HEK293 (cell line): ENCODE measurements around the gene ROBO1.

ENCODE experiments used
- CTCF ChIA-PET: fragments of 350-600 bp; formaldehyde crosslinking; extraction: SDS; loops from one replicate; lab custom pipeline; 2021; ENCODE audit warnings: antibody characterized with exemption; lab: Yijun Ruan, JAX
- POLR2A ChIA-PET: fragments of 300-600 bp; formaldehyde crosslinking; extraction: SDS; loops from one replicate; lab custom pipeline; 2020; ENCODE audit warnings: antibody characterized with exemption, inconsistent platforms; lab: Yijun Ruan, JAX
- H3K27ac ChIP-seq: fragments of 200-500 bp; sonication (Bioruptor generic); 2 replicates; pipeline ENCODE4 v1.5.1; 2014; ENCODE audit warnings: low read depth, low read length, control low read depth, inconsistent platforms; ENCODE audit errors: extremely low read depth
- H3K36me3 ChIP-seq, 2 experiments: fragments of 200-500 bp in 1 of 2; sonication (Bioruptor generic) in 1 of 2; 1 replicate in 1 of 2; 2 replicates in 1 of 2; pipeline ENCODE4 v1.5.1; 2014 to 2017; ENCODE audit warnings: inconsistent platforms in 2 of 2, low read length in 2 of 2; ENCODE audit not compliant: control insufficient read depth in 2 of 2, insufficient read depth in 1 of 2
- H3K4me1 ChIP-seq: fragments of 200-500 bp; sonication (Bioruptor generic); 2 replicates; pipeline ENCODE4 v1.5.1; 2014; ENCODE audit warnings: mild to moderate bottlenecking, low read length, inconsistent platforms; ENCODE audit not compliant: control insufficient read depth, insufficient read depth
- H3K4me3 ChIP-seq: 2 replicates; pipeline ENCODE4 v1.5.1; 2011; ENCODE audit warnings: low read depth, mild to moderate bottlenecking, control low read depth, low read length, moderate library complexity
- H3K9me3 ChIP-seq: fragments of 200-500 bp; sonication (Bioruptor generic); 2 replicates; pipeline ENCODE4 v1.5.1; 2014; ENCODE audit warnings: low read depth, low read length, inconsistent platforms; ENCODE audit not compliant: control insufficient read depth, insufficient read depth
- GLI2 ChIP-seq: fragments of 450-650 bp; formaldehyde crosslinking; IDR thresholded peaks from 2 replicates; pipeline ENCODE4; 2017; ENCODE audit warnings: missing biosample characterization, missing genetic modification characterization, low read depth, borderline replicate concordance
- KLF8 ChIP-seq: fragments of 450-650 bp; formaldehyde crosslinking; IDR thresholded peaks from 2 replicates; pipeline ENCODE4 v1.5.1; 2016; ENCODE audit warnings: missing biosample characterization, missing genetic modification characterization
- MEIS1 ChIP-seq: sonication (generic); formaldehyde crosslinking; IDR thresholded peaks from 2 replicates; pipeline ENCODE4 v1.8.1; 2022; ENCODE audit warnings: missing genetic modification reagents, mild to moderate bottlenecking, borderline replicate concordance
- SETDB1 ChIP-seq: IDR thresholded peaks from one replicate; pipeline ENCODE4 v1.6.1; 2017; ENCODE audit warnings: mild to moderate bottlenecking, low read length, moderate library complexity, mixed read lengths; ENCODE audit not compliant: insufficient read length
- SP2 ChIP-seq: fragments of 450-650 bp; formaldehyde crosslinking; IDR thresholded peaks from 2 replicates; pipeline ENCODE4 v1.5.1; 2016; ENCODE audit warnings: missing biosample characterization, missing genetic modification characterization
- SP7 ChIP-seq: fragments of 450-650 bp; formaldehyde crosslinking; IDR thresholded peaks from 2 replicates; pipeline ENCODE4 v1.5.1; 2016; ENCODE audit warnings: missing biosample characterization, missing genetic modification characterization
- ZNF10 ChIP-seq: fragments of 450-650 bp; formaldehyde crosslinking; IDR thresholded peaks from 2 replicates; pipeline ENCODE4 v1.5.1; 2017; ENCODE audit warnings: missing biosample characterization, missing genetic modification characterization
- ZNF138 ChIP-seq: fragments of 450-650 bp; formaldehyde crosslinking; IDR thresholded peaks from 2 replicates; pipeline ENCODE4 v1.5.1; 2016; ENCODE audit warnings: missing biosample characterization, missing genetic modification characterization, borderline replicate concordance
- ZNF155 ChIP-seq: fragments of 450-650 bp; formaldehyde crosslinking; IDR thresholded peaks from 2 replicates; pipeline ENCODE4 v1.5.1; 2016; ENCODE audit warnings: missing biosample characterization, missing genetic modification characterization
- ZNF174 ChIP-seq: fragments of 450-650 bp; formaldehyde crosslinking; IDR thresholded peaks from 2 replicates; pipeline ENCODE4 v1.5.0; 2017; ENCODE audit warnings: missing biosample characterization, mild to moderate bottlenecking, missing genetic modification characterization
- ZNF175 ChIP-seq: fragments of 450-650 bp; formaldehyde crosslinking; IDR thresholded peaks from 2 replicates; pipeline ENCODE4 v1.5.1; 2016; ENCODE audit warnings: missing biosample characterization, missing genetic modification characterization
- ZNF19 ChIP-seq: fragments of 450-650 bp; formaldehyde crosslinking; IDR thresholded peaks from 2 replicates; pipeline ENCODE4; 2016; ENCODE audit warnings: missing biosample characterization, missing genetic modification characterization, low read depth
- ZNF239 ChIP-seq: fragments of 450-650 bp; formaldehyde crosslinking; IDR thresholded peaks from 2 replicates; pipeline ENCODE4 v1.5.1; 2016; ENCODE audit warnings: missing biosample characterization, missing genetic modification characterization
- ZNF311 ChIP-seq: fragments of 450-650 bp; formaldehyde crosslinking; IDR thresholded peaks from 2 replicates; pipeline ENCODE4 v1.5.1; 2017; ENCODE audit warnings: missing biosample characterization, missing genetic modification characterization, borderline replicate concordance
- ZNF324 ChIP-seq: fragments of 450-650 bp; formaldehyde crosslinking; IDR thresholded peaks from 2 replicates; pipeline ENCODE4 v1.5.1; 2016; ENCODE audit warnings: missing biosample characterization, missing genetic modification characterization
- ZNF544 ChIP-seq: fragments of 450-650 bp; formaldehyde crosslinking; IDR thresholded peaks from 2 replicates; pipeline ENCODE4 v1.5.0; 2017; ENCODE audit warnings: missing biosample characterization, missing genetic modification characterization
- ZNF548 ChIP-seq: fragments of 450-650 bp; formaldehyde crosslinking; IDR thresholded peaks from 2 replicates; pipeline ENCODE4 v1.5.1; 2016; ENCODE audit warnings: missing biosample characterization, missing genetic modification characterization
- ZNF549 ChIP-seq: fragments of 450-650 bp; IDR thresholded peaks from 2 replicates; pipeline ENCODE4 v1.5.1; 2018; ENCODE audit warnings: missing biosample characterization, missing genetic modification characterization, mild to moderate bottlenecking, inconsistent platforms, moderate library complexity
- ZNF561 ChIP-seq: fragments of 450-650 bp; IDR thresholded peaks from 2 replicates; pipeline ENCODE4 v1.5.1; 2018; ENCODE audit warnings: missing biosample characterization, missing genetic modification characterization, borderline replicate concordance
- ZNF626 ChIP-seq: fragments of 450-650 bp; sonication (Bioruptor Pico); formaldehyde crosslinking; IDR thresholded peaks from 2 replicates; pipeline ENCODE4 v1.5.1; 2018; ENCODE audit warnings: missing biosample characterization, missing genetic modification characterization, inconsistent platforms
- ZNF654 ChIP-seq: fragments of 450-650 bp; formaldehyde crosslinking; IDR thresholded peaks from 2 replicates; pipeline ENCODE4 v1.5.1; 2016; ENCODE audit warnings: low read depth, missing biosample characterization, missing genetic modification characterization
- ZNF658 ChIP-seq: fragments of 450-650 bp; formaldehyde crosslinking; IDR thresholded peaks from 2 replicates; pipeline ENCODE4; 2016; ENCODE audit warnings: missing biosample characterization, missing genetic modification characterization
- ZNF747 ChIP-seq: fragments of 450-650 bp; formaldehyde crosslinking; IDR thresholded peaks from 2 replicates; pipeline ENCODE4 v1.5.1; 2016; ENCODE audit warnings: missing biosample characterization, missing genetic modification characterization
- ZNF785 ChIP-seq: fragments of 450-650 bp; formaldehyde crosslinking; IDR thresholded peaks from 2 replicates; pipeline ENCODE4 v1.5.1; 2016; ENCODE audit warnings: missing biosample characterization, missing genetic modification characterization
- TF ChIP-seq, protein P1 (sequence below): fragments of 450-650 bp; formaldehyde crosslinking; IDR thresholded peaks from 2 replicates; pipeline ENCODE4 v1.5.1; 2016; ENCODE audit warnings: missing biosample characterization, missing genetic modification characterization
- TF ChIP-seq, protein P2 (sequence below): fragments of 450-650 bp; formaldehyde crosslinking; IDR thresholded peaks from 2 replicates; pipeline ENCODE4 v1.5.1; 2016; ENCODE audit warnings: missing biosample characterization, missing genetic modification characterization
- TF ChIP-seq, protein P3 (sequence below): fragments of 450-650 bp; formaldehyde crosslinking; optimal IDR thresholded peaks from 2 replicates; pipeline ENCODE3; 2016; ENCODE audit warnings: missing biosample characterization, mild to moderate bottlenecking, missing genetic modification characterization

ROBO1 gene

DNA sequence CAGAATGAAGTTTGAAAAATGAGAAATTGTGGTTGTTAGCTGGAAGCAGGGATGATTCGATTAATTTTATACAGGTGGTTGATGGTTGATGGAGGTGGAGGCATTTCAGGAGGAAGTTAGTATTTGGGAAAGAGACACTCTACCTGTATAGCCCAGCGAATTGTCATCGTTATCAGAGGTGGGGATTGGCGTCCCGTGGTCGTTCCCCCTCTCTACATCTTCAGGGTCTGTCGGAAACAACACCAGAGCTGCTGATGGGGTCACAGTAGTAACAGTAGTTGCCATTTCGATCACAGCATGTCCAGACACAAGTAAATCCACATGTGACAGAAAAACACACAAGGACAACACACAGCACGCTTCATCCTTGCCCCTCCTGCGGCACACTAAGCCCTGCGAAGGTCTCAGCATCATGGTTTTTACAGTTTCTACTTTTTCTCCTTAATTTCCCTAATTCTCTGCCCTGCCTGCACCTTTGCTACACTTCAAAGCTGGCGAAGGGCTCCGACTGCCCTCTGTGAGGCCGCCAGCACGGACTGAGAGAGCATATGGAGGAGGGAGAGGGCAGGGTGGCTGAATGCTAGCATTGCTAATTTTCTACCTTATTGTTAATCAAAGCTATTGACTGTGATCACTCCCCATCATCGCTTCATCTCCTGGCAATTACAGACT is 642.3 kb downstream of the ROBO1 start:
- TF ChIP-seq ZNF239, result no peak
- TF ChIP-seq ZNF155 (tag by site-specific recombination), result no peak
- no peak for TF ChIP-seq ZNF324 (tag by site-specific recombination)
- no peak for TF ChIP-seq ZNF549 (tag by site-specific recombination)
- TF ChIP-seq ZNF311 (tag by site-specific recombination), result no peak
- TF ChIP-seq ZNF174 (tag by site-specific recombination), result no peak
- TF ChIP-seq ZNF626 (tag by site-specific recombination), result no peak
- TF ChIP-seq ZNF138 (tag by site-specific recombination), result no peak
- TF ChIP-seq ZNF658 (tag by site-specific recombination), result no peak
- TF ChIP-seq ZNF10 (tag by site-specific recombination), result no peak
- no peak for TF ChIP-seq ZNF544 (tag by site-specific recombination)
- no peak for TF ChIP-seq SETDB1
- TF ChIP-seq, protein P1, sequence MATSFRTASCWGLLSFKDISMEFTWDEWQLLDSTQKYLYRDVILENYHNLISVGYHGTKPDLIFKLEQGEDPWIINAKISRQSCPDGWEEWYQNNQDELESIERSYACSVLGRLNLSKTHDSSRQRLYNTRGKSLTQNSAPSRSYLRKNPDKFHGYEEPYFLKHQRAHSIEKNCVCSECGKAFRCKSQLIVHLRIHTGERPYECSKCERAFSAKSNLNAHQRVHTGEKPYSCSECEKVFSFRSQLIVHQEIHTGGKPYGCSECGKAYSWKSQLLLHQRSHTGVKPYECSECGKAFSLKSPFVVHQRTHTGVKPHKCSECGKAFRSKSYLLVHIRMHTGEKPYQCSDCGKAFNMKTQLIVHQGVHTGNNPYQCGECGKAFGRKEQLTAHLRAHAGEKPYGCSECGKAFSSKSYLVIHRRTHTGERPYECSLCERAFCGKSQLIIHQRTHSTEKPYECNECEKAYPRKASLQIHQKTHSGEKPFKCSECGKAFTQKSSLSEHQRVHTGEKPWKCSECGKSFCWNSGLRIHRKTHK, result no peak
- no peak for TF ChIP-seq ZNF561
- TF ChIP-seq ZNF747 (tag by site-specific recombination), result no peak
- no peak for TF ChIP-seq SP7
- TF ChIP-seq, protein P2, sequence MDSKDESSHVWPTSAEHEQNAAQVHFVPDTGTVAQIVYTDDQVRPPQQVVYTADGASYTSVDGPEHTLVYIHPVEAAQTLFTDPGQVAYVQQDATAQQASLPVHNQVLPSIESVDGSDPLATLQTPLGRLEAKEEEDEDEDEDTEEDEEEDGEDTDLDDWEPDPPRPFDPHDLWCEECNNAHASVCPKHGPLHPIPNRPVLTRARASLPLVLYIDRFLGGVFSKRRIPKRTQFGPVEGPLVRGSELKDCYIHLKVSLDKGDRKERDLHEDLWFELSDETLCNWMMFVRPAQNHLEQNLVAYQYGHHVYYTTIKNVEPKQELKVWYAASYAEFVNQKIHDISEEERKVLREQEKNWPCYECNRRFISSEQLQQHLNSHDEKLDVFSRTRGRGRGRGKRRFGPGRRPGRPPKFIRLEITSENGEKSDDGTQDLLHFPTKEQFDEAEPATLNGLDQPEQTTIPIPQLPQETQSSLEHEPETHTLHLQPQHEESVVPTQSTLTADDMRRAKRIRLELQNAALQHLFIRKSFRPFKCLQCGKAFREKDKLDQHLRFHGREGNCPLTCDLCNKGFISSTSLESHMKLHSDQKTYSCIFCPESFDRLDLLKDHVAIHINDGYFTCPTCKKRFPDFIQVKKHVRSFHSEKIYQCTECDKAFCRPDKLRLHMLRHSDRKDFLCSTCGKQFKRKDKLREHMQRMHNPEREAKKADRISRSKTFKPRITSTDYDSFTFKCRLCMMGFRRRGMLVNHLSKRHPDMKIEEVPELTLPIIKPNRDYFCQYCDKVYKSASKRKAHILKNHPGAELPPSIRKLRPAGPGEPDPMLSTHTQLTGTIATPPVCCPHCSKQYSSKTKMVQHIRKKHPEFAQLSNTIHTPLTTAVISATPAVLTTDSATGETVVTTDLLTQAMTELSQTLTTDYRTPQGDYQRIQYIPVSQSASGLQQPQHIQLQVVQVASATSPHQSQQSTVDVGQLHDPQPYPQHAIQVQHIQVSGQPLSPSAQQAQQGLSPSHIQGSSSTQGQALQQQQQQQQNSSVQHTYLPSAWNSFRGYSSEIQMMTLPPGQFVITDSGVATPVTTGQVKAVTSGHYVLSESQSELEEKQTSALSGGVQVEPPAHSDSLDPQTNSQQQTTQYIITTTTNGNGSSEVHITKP (tag by site-specific recombination), result no peak

DNA sequence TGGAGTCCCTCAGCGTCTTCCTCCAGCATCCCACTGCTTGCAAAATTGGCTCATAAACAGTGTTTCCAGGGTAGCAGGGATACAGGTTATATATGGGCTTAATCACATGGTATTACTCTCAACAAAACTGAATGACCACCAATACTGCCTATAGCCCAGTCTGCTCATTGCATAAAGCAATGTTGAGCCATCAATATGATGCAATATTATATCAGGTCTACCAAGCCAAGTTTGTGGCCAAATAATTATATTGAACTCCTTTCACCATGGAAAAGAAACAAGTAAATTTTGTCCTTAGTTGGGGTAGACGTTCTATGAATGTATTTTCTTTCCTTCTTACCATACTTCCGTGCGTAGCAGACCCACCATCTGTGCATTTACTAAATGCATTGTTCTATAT is 652.3 kb downstream of the ROBO1 start:
- no peak overlapping the region for H3K27ac ChIP-seq
- CTCF ChIA-PET, result no interaction called here
- no peak overlapping the region for H3K4me3 ChIP-seq
- POLR2A ChIA-PET, result no interaction called here
- TF ChIP-seq SP2 (tag by site-specific recombination), result no peak
- no peaks in the 10 kb centered on the region for H3K36me3 ChIP-seq
- H3K4me1 ChIP-seq, result no peaks in the 10 kb centered on the region
- no peaks in the 10 kb centered on the region for H3K9me3 ChIP-seq

More for the DNA sequence above, 642.3 kb downstream of the ROBO1 start:
- H3K36me3 ChIP-seq, result no peaks in the 10 kb centered on the region
- no peak overlapping the region for H3K27ac ChIP-seq
- no peaks in the 10 kb centered on the region for H3K9me3 ChIP-seq
- H3K4me3 ChIP-seq, result no peak overlapping the region
- ChIA-PET CTCF (interaction anchor here (0.7 kb wide), 1 partner anchor 21 kb away, joined by 5 read pairs; no protein-coding TSS in a partner anchor), POLR2A (no interaction called here)
- H3K4me1 ChIP-seq, result no peaks in the 10 kb centered on the region

DNA sequence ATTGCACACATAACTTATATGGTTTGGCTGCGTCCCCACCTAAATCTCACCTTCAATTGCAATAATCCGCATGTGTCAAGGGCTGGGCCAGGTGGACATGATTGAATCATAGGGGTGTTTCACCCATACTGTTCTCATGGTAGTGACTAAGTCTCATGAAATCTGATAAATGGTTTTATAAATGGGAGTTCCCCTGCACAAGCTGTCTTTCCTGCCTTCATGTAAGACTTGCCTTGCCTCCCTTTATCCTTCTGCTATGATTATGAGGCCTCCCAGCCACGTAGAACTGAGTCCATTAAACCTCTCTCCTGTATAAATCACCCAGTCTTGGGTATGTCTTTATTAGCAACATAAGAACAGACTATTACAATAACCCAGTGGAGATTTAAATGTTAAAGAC is 653.9 kb downstream of the ROBO1 start:
- Histone ChIP-seq H3K4me1 (no peaks in the 10 kb centered on the region), H3K36me3 (no peaks in the 10 kb centered on the region), H3K27ac (no peak overlapping the region), H3K9me3 (no peaks in the 10 kb centered on the region), H3K4me3 (no peak overlapping the region)
- ChIA-PET POLR2A (no interaction called here), CTCF (no interaction called here)
- TF ChIP-seq ZNF785 (tag by site-specific recombination), result no peak
- no peak for TF ChIP-seq GLI2
- TF ChIP-seq, protein P3, sequence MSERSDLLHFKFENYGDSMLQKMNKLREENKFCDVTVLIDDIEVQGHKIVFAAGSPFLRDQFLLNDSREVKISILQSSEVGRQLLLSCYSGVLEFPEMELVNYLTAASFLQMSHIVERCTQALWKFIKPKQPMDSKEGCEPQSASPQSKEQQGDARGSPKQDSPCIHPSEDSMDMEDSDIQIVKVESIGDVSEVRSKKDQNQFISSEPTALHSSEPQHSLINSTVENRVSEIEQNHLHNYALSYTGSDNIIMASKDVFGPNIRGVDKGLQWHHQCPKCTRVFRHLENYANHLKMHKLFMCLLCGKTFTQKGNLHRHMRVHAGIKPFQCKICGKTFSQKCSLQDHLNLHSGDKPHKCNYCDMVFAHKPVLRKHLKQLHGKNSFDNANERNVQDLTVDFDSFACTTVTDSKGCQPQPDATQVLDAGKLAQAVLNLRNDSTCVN, result no peak
- TF ChIP-seq KLF8 (tag by site-specific recombination), result no peak
- TF ChIP-seq ZNF654 (tag by site-specific recombination), result no peak
- no peak for TF ChIP-seq ZNF548 (tag by site-specific recombination)
- TF ChIP-seq ZNF19 (tag by site-specific recombination), result no peak
- TF ChIP-seq MEIS1, result no peak
- TF ChIP-seq ZNF175 (tag by site-specific recombination), result no peak
